ENCODE results near the gene NEIL1. TPM values are rescaled to one million over a fixed set of nuclear protein-coding genes. Genes with fewer than 3 reads are reported as not detected.
A peak's percentile ranks its signal among the peaks of the same experiment; 100 is the strongest.

NEIL1 gene
- total RNA-seq, 4 donors from 2014 or later, result 96.9 to 481 (median 163) TPM

GRCh38 chr15:75349851-75350588, 3.2 kb downstream of the NEIL1 start:
- WGBS, 2 donors (ENCODE audit: low coverage in 1 of 2), result 65% methylated on average over 9 of the region's 9 CpGs; no CpG with 5 or more reads in 1 of the 2 donors
- Histone ChIP-seq H3K9me3 (no peaks in the 10 kb centered on the region), H3K36me3 (no peaks in the 10 kb centered on the region), H3K27me3 (no peaks in the 10 kb centered on the region), H3K4me3 (no peak overlapping the region), H3K4me1 (peaks cover 11 to 21% (median 15%) of the 10 kb centered on the region in 4 donors), H3K27ac (no peak overlapping the region)
- in situ Hi-C loops (cut with MboI; ENCODE audit: low pct_ligation_motif_present in 1 of 4, low pct_unique_long_range_greater_than_20kb in 1 of 4, low sequenced_read_pairs in 3 of 4) (loop anchor here (25.0 kb wide), 2 partner anchors 287 to 338 kb away; partner anchors contain the start of genes IMP3 (in 3 of the 4), SNUPN (in 3 of the 4), SNX33 (in 3 of the 4) and PPCDC (in 1 of the 4)), intact Hi-C loops (cut with DNase I; ENCODE audit: low total_unique reads) (no loop called here)
- TF ChIP-seq POLR2A (IDR thresholded peaks at IDR 0.05) (no peak), POLR2AphosphoS5 (IDR thresholded peaks at IDR 0.05) (peak in 1 of 3 donors; percentile 11)
- DNase-seq, result peak; percentile 66

GRCh38 chr15:75350601-75351361, 3.9 kb downstream of the NEIL1 start:
- WGBS, 2 donors (ENCODE audit: low coverage in 1 of 2), result 78 to 95% methylated on average over 3 to 7 of the region's 7 CpGs
- no peaks in the 10 kb centered on the region for H3K27me3 ChIP-seq
- H3K4me1 ChIP-seq, result peaks cover 11 to 21% (median 15%) of the 10 kb centered on the region in 4 donors
- in situ Hi-C loops (cut with MboI; ENCODE audit: low pct_ligation_motif_present in 1 of 4, low pct_unique_long_range_greater_than_20kb in 1 of 4, low sequenced_read_pairs in 3 of 4), result loop anchor here in 3 of 4 donors (25.0 kb wide), 1 partner anchor 287 kb away; the partner anchor contains the start of genes IMP3 (in 3 of the 3), SNUPN (in 3 of the 3) and SNX33 (in 3 of the 3)
- intact Hi-C loops (cut with DNase I; ENCODE audit: low total_unique reads), result no loop called here
- H3K9me3 ChIP-seq, result no peaks in the 10 kb centered on the region
- H3K27ac ChIP-seq, result no peak overlapping the region
- no peak for DNase-seq
- no peaks in the 10 kb centered on the region for H3K36me3 ChIP-seq
- H3K4me3 ChIP-seq, result no peak overlapping the region
- TF ChIP-seq CTCF (IDR thresholded peaks at IDR 0.05) (no peak), POLR2AphosphoS5 (IDR thresholded peaks at IDR 0.05) (no peak)

GRCh38 chr15:75352186-75353080, 5.6 kb downstream of the NEIL1 start:
- Histone ChIP-seq H3K9me3 (no peaks in the 10 kb centered on the region), H3K36me3 (no peaks in the 10 kb centered on the region), H3K4me3 (no peak overlapping the region), H3K27me3 (no peaks in the 10 kb centered on the region), H3K27ac (no peak overlapping the region), H3K4me1 (peaks cover 8 to 14% (median 13%) of the 10 kb centered on the region in 4 donors)
- DNase-seq, result no peak
- TF ChIP-seq EP300 (IDR thresholded peaks at IDR 0.05; ENCODE audit: low read depth) (no peak), POLR2AphosphoS5 (IDR thresholded peaks at IDR 0.05) (no peak), POLR2A (IDR thresholded peaks at IDR 0.05) (no peak), CTCF (IDR thresholded peaks at IDR 0.05) (no peak)
- in situ Hi-C loops (cut with MboI; ENCODE audit: low pct_ligation_motif_present in 1 of 4, low pct_unique_long_range_greater_than_20kb in 1 of 4, low sequenced_read_pairs in 3 of 4), result loop anchor here in 3 of 4 donors (25.0 kb wide), 1 partner anchor 285 kb away; the partner anchor contains the start of genes IMP3 (in 3 of the 3), SNUPN (in 3 of the 3) and SNX33 (in 3 of the 3)
- 90 to 93% methylated on average over 2 to 16 of the region's 16 CpGs for WGBS, 2 donors (ENCODE audit: low coverage in 1 of 2)
- intact Hi-C loops (cut with DNase I; ENCODE audit: low total_unique reads), result no loop called here

GRCh38 chr15:75353604-75354003, 6.8 kb downstream of the NEIL1 start:
- 73% methylated on average over 7 of the region's 7 CpGs; no CpG with 5 or more reads in 1 of the 2 donors for WGBS, 2 donors (ENCODE audit: low coverage in 1 of 2)
- Histone ChIP-seq H3K9me3 (no peaks in the 10 kb centered on the region), H3K4me3 (no peak overlapping the region), H3K27me3 (no peaks in the 10 kb centered on the region), H3K36me3 (no peaks in the 10 kb centered on the region), H3K4me1 (peaks cover 6 to 12% (median 8%) of the 10 kb centered on the region in 4 donors), H3K27ac (no peak overlapping the region)
- TF ChIP-seq EP300 (IDR thresholded peaks at IDR 0.05; ENCODE audit: low read depth) (no peak), POLR2AphosphoS5 (IDR thresholded peaks at IDR 0.05) (peak in 1 of 3 donors; percentile 9), POLR2A (IDR thresholded peaks at IDR 0.05) (no peak), CTCF (IDR thresholded peaks at IDR 0.05) (no peak)
- DNase-seq, result no peak
- in situ Hi-C loops (cut with MboI; ENCODE audit: low pct_ligation_motif_present in 1 of 4, low pct_unique_long_range_greater_than_20kb in 1 of 4, low sequenced_read_pairs in 3 of 4) (loop anchor here in 3 of 4 donors (25.0 kb wide), 1 partner anchor 284 kb away; the partner anchor contains the start of genes IMP3 (in 3 of the 3), SNUPN (in 3 of the 3) and SNX33 (in 3 of the 3)), intact Hi-C loops (cut with DNase I; ENCODE audit: low total_unique reads) (no loop called here)
